Measurements from ENCODE around the gene CLHC1.
"Not testable (repeated sequence)": the region's sequence is repeated elsewhere in the genome, so short reads cannot be mapped to it uniquely, and the experiment has no call there.

CLHC1 gene

GRCh38 chr2:55137024-55137958 lies 94.8 kb downstream of the CLHC1 start:
- DNase-seq: peak in 34 of 58 donors; percentile 28 to 71 (median 48)

- DNase-seq: no peak
These were observed 96.0 kb downstream of the CLHC1 start for GRCh38 chr2:55136138-55136541.

- DNase-seq: no peak
These were observed 96.6 kb downstream of the CLHC1 start for GRCh38 chr2:55135491-55135890.

- DNase-seq: peak in 2 of 58 donors; percentile 7 to 62
These were observed 97.8 kb downstream of the CLHC1 start for GRCh38 chr2:55134316-55134706.

GRCh38 chr2:55133467-55134315 lies 98.4 kb downstream of the CLHC1 start:
- peak in 45 of 58 donors; percentile 13 to 91 (median 59) for DNase-seq

GRCh38 chr2:55130849-55131248 lies 101.2 kb downstream of the CLHC1 start:
- no peak for DNase-seq

- DNase-seq: not testable (repeated sequence)
These were observed 105.5 kb downstream of the CLHC1 start for GRCh38 chr2:55126643-55127042.
